ENCODE measurements around the gene YAP1.
A peak's percentile ranks its signal among the peaks of the same experiment; 100 is the strongest.

YAP1 gene
- 0.48 to 0.87 reads per million in 2 donors for total RNA-seq

DNA sequence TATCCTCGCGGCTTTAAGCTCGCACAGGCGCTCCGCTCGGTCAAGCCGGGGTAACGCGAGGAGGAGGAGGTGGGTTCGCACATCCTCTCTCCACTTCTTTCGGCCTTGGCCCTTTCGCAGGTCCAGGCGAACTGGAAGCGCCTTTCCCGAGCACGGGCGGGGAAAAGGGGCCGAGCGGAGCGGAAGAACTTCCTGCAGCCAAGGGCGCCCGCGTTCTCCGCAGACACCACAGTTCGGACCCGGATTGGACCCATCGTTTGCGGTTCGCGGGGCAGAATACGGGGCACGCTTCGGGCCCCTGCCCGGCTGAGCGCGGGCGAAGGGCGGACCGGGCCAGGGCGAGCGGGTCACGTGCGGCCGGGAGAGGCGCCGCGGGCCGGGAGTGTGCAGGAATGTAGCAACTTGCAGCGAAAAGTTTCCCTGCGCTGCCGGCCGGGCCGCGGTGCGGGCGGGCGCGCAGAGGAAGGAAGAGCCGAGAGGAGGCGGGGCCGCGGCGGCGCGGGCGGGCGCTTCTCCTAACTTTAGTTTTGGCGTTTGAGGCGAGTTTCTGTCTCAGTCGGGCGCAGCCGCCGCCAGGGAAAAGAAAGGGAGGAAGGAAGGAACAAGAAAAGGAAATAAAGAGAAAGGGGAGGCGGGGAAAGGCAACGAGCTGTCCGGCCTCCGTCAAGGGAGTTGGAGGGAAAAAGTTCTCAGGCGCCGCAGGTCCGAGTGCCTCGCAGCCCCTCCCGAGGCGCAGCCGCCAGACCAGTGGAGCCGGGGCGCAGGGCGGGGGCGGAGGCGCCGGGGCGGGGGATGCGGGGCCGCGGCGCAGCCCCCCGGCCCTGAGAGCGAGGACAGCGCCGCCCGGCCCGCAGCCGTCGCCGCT is at the start of gene YAP1:
YAP1 (plus strand) TSS at position 552 of the 865 bp plus-strand sequence. CDS start 402 bp downstream, outside the sequence.
- peak; percentile 27 for DNase-seq

DNA sequence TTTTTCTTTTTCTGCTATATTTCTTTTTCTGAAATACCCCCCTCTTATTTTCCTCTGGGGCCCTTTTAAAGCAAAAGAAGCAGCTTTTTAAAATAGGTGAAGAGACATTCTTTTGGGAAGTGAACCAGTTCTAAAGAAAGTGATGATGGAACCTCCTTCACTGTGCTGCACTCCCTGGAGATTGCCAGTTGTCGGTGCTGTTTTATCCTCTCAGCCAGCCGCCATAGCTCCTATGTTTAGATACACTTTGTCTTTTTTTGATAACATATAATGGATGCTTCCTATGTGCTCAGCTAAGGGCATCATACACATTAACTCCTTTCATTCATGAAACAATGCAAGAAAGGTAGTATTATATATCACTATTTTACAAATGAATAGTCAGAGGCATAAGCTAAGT is 49.0 kb upstream of the YAP1 start:
- DNase-seq, result no peak

- no peak for DNase-seq
Observed at GRCh38 chr11:102062106-102062505, 48.1 kb upstream of the YAP1 start.

- no peak for DNase-seq
Observed at GRCh38 chr11:102064316-102064715, 45.9 kb upstream of the YAP1 start.

DNA sequence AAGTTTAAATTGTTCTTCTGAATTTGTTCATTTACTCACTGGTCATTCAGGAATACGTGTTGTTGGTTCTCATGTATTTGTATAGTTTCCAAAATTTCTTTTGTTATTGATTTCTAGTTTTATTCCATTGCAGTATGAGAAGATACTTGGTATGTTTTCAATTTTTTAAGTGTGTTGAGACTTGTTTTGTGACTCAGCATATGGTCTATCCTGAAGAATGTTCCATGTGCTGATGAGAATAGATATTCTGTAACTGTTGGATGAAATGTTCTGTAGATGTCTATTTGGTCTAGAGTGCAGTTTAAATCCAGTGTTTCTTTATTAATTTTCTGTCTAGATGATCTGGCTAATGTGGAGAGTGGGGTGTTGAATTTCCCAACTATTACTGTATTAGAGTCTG is 39.5 kb upstream of the YAP1 start:
- no peak for DNase-seq

DNA sequence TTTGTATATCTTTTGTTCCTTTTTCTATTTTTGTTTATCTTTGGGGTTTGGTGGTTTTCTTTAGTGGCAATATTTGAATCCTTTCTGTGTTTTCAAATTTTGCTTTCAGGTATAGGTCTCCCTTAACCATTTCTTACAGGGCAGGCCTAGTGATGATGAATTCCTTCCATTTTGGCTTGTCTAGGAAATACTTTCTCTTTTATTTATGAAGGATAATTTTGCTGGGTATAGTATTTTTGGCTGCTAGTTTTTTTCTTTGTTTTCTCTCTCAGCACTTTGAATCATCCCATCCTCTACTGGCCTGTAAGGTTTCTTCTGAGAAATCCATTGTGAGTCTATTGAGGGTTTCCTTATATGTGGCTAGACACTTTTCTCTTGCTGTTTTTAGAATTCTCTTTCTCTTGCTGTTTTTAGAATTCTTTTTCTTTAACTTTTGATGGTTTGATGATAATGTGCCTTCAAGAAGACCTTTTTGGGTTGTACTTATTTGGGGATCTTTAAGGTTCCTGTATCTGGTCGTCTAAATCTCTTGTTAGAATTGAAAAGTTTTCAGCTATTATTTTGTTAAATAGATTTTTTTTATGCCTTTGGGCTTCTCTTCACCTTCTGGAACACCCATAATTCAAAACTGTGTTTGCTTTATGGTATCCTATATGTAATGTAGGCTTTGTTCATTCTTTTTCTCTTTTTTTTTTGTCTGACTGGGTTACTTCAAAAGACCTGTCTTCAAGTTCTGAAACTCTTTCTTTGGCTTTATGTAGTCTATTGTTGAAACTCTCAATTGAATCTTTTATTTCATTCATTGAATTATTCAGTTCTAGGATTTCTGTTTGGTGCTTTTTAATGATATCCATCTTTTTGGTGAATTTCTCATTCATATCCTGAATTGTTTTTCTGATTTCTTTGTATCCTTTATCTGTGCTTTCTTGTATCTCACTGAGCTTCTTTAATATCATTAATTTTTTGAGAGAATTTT is 38.5 kb upstream of the YAP1 start:
- DNase-seq, result no peak

GRCh38 chr11:102073253-102073652 is 37.0 kb upstream of the YAP1 start:
- no peak for DNase-seq

DNA sequence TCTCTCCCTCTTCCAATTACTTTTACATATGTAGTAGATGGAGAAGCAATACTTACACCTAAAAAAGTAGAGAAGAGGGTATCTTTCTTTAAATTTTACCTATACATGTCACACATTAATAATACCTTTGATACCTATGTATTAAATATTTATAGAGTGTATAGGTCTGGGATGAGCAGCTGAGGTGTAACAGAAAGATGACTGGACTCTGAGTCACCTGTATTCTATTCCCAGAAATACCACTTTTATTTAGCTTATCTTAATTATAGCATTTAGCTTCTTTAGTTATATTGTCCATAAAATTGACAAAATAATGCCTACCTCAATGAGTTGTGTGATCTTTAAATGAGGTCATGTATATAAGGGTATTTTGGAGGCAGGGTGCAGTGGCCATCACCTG is 30.6 kb upstream of the YAP1 start:
- DNase-seq, result no peak

- DNase-seq, result no peak
Observed at GRCh38 chr11:102081313-102081712, 28.9 kb upstream of the YAP1 start.

DNA sequence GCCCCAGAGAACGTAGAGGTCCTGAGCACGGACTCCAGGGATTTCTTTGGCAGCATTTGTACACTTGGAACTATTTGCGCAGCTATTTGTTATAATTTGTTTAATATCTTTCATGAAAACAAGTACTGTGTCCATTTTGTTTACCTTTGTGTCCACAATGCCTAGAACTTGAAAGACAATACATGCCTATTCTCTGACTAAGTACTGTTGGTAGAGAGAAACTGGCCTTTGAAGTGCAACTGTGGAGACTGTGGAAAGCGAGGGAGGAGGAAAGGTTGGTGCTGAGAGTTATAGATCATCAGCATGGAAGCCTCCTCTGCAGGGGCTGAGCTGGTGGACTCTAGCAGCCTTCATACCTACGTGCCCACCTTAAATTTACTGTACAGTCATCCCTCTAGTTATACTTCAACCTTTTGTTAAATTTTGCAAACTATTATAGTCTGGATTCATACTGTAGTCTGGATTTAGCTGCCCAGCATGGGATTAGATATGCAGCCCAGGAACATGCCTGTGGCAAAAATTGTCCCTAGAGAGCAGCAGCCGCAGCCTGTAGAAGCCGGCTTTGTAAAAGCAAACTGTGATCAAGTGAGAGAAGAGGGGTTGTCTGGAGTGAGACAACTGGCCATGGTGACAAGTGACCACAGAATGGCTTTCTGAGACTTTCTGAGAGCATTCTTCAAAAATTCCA is 24.2 kb upstream of the YAP1 start:
- no peak for DNase-seq

- DNase-seq, result no peak
Observed at GRCh38 chr11:102097186-102097585, 13.1 kb upstream of the YAP1 start.

DNA sequence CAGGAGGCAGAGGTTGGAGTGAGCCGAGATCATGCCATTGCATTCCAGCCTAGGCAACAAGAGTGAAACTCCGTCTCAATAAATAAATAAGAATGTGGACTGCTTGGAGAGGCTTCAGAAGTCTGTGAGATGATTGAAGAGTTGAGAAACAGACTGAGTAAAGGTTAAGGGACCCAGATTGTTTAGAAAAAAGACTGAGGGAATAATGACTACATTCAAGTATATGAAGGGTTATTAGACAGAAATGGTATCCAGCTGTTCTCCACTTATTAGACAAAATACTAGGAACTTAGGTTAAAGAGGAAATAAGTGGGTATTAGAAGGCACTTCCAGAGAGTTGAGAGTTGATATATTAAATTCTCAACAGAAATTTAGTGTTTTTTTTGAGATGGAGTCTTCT is 10.5 kb upstream of the YAP1 start:
- DNase-seq, result no peak

DNA sequence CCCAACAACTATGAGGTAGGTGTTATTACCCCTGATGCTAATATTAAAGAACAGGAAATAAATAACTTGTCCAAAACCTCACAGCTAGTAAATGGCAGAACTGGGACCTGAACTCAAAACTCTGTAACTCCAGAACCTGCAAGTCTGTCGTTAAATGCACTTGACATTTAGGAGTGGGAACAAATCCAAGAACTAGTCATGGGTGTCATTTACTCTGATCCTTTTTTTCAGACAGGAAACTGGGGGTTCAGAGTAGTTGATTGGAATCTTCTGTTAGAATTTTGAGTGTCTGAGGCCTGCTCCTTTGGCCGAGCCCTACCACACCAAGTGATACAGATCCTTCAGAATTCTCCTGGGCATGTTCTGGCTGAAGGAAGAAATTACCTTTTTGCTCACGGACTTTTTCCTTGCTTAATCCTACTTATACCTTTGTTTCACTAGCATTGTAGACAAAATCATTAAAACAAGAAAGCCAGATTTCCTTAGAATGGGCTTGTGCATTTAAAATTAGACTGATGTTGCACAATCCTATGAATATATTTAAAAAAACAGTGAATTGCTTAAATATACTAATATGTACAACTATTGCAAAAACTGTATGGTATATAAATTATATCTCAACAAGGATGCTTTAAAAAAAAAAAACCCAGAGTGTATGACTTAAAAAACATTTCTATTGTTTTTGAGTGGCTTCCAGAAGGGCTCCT is 1.4 kb upstream of the YAP1 start:
- DNase-seq, result no peak

- DNase-seq, result no peak
Observed at GRCh38 chr11:102110761-102111010, 439 bp downstream of the YAP1 start.

DNA sequence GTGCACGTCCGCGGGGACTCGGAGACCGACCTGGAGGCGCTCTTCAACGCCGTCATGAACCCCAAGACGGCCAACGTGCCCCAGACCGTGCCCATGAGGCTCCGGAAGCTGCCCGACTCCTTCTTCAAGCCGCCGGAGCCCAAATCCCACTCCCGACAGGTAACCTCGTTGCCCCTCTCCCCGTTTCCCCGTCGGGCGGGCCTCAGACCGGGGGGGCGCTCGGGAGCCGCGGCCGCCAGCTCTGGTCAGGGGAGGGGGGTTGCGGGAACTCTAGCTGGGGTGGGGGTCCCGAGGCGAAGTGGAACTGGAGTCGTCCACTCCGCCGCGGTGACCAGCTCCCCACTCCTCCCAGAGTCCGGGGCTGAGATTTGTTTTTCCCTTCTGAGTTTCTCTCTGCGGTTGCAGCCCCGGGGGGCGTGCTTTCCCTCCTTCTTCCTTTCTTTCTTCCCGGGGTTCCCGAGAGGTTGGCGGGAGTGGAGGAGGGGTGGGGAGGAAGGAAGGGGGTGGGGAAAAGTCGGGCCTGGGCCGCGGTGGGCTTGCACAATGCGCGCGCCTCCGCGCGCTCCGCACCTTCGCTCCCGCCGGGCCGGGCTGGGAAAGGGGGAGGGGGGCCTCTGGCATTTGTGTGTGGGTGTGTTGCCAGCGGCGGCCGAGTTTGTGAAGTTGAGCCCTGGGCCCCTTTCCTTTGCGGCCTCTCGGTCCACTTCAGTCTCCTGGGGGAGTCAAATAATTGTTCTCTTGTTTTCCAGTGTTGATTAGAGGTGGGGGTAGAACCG is 952 bp downstream of the YAP1 start:
- DNase-seq, result no peak

DNA sequence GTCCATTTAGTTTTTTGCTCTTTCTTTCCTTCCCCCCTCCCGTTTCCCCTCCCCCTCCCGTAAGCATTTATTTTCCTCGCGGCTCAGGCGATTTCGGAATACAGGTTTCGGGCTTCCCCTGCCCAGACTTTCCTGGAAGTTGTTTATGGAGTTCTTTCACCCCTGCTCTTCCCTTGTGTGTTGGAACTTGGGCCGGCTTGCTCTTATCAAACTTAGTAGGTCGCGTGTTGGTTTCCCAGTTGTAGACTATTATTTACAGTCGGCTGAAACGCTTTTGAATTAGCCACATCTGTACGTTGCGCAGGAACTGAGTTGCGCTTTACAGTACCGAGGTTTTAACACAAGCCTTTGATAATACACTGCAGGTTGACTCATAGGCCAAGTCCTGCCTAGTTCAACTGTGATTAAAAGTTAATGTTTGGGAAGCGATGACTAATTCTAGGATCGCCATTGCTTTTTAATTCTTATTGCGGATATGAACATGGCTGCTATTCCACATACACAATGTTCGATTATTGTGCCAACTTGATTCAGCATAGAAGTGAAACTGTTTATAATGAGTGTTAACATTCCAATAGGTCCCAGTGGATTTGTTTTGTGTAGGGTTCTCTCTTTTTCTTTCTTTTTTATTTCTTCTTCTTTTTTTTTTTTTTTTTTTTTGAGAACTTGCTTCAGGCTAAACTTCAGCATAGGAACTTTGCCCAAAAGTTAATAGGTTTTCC is 1.7 kb downstream of the YAP1 start:
- DNase-seq, result no peak

GRCh38 chr11:102112509-102112821 is 2.2 kb downstream of the YAP1 start:
- no peak for DNase-seq

DNA sequence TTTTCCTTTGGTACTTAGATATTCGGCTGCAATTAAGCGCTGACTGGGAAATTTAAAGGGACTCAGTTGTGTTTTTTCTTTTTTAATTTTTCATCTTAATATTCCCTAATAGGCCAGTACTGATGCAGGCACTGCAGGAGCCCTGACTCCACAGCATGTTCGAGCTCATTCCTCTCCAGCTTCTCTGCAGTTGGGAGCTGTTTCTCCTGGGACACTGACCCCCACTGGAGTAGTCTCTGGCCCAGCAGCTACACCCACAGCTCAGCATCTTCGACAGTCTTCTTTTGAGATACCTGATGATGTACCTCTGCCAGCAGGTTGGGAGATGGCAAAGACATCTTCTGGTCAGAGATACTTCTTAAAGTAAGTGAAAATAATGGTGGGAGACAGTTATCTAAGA is 3.8 kb downstream of the YAP1 start:
- no peak for DNase-seq

GRCh38 chr11:102115557-102115956 is 5.3 kb downstream of the YAP1 start:
- DNase-seq, result no peak

DNA sequence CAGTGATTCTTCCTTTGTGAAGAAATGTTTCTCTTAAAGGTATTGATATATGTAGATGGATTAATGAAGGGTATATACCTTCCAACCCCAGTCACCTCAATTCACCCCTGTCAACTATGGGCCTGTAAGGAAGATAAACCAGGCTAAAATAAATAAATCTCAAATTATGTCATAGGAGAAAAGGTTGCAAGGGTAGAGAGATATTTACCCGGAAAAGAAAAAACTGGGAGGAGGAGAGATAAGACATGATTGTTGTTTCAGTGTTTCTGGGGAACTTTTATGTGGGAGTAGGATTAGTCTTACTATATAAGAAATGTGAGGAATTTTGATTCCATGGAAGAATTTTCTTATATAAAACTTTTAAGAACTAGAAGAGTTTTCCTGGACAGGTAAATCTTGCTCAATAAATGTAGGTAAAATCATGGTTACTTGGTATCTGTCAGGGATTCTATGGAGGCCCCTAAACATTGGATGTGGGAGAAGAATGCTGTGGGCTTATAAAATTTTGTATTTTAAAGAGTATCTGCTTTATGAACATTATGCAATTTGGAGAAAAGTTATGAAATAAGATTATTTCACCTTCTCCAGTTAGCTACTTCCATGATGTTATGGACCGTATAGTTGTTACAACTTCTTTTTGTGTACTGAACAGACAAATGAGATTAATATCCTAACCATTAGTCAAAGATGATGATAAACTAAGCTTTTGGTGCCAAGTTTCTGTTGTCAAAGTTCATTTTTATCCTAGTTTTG is 6.4 kb downstream of the YAP1 start:
- no peak for DNase-seq

Measured in activated gamma-delta T cell (primary cell).